Measurements from ENCODE around the gene RIMS1.
"Not testable (repeated sequence)": the region's sequence is repeated elsewhere in the genome, so short reads cannot be mapped to it uniquely, and the experiment has no call there.

RIMS1 gene

DNA sequence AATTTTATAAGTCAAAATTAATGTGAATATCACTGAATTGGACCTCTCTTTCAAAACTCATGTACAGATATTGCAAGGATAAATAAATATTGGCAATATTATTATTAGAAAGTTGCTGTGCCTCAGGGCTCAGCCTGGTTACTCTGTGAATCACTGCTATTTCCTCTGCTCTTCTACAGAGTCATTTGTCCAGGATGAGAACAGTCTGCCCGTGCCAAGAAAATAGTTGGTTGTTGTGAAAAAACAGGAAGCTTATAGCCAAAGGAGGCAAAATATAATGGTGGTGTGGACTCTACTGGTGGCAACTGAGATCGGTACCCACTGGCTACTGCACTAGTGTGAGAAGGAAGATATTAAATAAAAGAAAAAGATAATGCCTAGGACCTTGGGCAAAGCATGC, 93.6 kb downstream of the RIMS1 start:
- DNase-seq: no peak

DNA sequence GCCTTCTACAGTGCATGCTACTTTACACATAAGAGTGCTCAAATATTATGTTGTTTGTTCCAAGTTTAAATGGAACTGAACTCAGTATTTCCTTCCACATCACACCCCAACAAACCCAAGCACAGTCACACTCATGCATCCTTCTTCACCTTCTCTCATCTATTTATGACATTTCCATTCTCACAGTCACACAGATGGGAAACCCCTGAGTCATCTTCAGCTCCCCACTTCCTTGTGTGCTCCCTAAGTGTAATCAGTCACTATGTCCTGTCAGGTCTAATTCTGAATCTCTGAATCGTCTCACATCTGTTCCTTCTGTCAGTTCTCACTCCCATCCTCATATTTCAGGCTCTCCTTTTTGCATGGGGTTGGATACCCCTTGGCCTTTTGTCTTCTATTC, 96.0 kb downstream of the RIMS1 start:
- DNase-seq: no peak

DNA sequence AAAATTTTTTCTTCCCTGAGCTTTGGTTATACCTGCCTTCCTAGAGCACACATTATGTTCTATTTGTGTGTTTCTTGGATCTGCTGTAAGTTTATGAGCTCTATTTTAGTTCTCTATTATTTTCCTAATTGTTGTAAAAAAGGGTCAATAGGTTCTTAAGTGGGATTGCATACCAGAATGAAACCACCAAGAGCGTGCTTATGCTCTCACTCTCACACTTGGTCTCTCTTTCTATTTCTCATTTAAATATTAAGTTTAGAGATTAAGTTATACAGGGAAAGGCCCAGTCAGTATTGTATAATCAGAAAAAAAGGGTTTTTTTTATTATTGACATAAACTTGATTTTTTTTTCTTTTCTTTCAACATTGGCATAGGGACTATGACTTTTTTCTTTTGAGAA, 96.8 kb downstream of the RIMS1 start:
- no peak for DNase-seq

DNA sequence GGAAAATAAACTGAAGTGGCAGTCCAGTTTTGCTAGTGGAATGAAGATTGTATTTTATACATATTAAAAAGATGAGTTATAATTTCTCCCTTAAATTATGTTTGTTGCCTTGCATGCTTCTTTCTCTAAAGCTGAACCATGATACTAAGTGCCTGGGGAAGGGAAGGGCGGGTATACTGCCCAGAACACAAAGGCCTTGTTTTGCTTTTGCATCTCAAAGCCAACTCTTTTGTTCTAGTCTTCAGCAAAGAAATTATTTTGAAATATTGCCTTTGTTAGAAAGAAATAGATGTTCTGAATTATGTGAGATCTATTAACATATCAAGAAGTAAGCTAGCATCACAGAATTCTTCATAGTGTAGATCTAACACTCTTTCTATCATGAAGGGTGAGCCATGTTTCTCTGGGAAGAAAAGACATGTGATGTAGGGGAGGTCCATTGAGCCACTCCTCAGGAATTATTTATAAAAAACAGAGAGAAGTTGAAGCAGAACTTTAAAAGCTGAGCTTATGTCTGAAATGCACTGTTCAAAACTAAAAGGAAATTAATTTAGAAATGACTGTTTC, 108.4 kb downstream of the RIMS1 start:
- no peak for DNase-seq

DNA sequence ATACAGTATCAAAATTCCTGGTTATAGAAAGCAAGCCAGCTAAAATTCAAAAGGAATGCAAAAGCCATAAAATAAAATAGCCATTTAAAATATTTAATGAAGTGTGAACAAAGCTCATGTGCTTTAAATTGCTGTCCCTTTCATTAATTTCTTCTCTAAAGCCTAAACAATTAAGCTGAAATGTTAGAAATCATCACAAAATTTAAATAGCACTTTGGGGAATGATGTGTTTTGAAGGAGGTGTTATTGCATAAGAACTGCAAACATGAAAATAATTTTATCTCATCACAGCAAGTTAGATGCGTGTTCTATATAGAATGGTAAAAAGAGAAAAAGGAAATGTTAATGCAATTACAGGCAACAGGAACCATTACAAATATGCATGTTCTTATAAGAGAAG, 111.0 kb downstream of the RIMS1 start:
- no peak for DNase-seq

DNA sequence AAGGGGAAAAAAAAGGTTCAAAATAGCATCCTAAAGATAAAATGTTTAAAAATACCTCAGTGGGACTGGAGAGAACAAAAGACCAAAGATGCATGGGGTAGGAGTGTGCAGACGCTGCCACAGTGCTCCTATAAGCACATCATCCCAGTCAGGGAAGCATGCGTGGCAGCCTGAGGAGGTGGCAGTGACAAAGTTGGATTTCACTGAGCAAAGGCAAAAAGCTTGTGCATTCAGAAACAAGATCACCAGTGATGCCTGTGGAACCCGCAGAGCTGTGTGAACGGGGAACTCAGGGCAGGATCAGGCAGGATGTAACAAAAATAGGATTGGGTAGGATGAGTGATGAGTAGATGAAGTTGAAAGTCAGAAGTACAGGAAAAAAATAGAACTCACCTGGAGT, 116.1 kb downstream of the RIMS1 start:
- DNase-seq: no peak

DNA sequence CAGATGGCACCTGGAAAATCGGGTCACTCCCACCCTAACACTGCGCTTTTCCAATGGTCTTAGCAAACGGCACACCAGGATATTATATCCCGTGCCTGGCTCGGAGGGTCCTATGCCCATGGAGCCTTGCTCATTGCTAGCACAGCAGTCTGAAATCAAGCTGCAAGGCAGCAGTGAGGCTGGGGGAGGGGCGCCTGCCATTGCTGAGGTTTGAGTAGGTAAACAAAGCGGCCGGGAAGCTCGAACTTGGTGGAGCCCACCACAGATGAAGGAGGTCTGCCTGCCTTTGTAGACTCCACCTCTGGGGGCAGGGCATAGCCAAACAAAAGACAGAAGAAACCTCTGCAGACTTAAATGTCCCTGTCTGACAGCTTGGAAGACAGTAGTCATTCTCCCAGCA, 120.2 kb downstream of the RIMS1 start:
- DNase-seq: not testable (repeated sequence)

DNA sequence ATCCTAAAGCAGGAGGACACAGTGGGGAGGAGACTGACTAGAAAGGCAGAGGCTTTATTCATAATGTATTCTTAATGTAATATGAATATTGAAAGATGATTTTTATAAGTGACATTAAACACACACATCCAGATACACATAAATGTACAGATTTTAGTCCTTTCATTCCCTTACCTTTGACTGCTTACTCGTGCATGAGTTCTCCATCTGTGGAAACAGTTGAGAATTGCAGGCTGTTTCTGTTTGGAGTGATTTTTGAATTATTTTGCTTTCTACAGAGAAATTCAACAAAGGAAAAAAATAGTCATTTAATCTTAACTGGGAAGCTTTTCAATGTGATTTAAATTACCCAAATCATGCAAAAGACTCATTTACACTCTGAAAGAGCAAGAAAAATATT, 136.5 kb downstream of the RIMS1 start:
- no peak for DNase-seq

DNA sequence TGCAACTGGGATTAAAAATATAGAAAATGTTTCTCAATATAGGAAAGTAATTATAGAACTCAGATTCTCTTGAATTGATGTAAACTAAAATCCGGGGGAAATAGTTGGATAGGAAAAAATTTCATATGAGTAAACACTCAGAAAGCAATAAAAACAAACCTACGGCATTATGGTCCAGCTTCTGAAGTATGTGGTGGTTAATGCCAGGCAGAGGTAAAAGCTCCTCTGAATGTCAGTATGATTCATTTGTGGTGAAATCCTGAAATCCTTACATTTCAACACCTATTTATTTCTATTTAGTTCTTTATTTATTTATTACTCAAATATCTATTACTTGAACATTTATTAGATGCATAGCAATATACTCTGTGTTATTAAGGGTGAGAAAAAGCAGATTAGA, 145.1 kb downstream of the RIMS1 start:
- no peak for DNase-seq

DNA sequence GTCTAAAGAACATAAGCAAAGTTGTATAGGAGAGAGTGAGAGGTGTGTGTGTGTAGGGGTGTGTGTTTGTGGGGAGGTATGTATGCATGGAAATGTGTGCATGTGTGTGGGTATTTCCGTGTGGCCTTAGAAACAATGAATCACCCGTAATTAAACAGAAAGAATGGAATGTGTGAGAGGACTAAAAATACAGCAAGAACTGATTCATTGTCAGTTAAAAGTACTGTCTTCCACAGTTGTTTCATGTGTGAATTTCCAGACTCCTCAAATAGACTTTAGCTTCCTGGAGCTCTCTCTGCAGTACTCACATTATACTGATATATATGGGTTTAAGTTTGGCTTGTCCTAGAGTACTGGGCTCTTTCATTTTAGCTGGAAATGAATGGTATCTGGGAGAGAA, 145.7 kb downstream of the RIMS1 start:
- DNase-seq: no peak

DNA sequence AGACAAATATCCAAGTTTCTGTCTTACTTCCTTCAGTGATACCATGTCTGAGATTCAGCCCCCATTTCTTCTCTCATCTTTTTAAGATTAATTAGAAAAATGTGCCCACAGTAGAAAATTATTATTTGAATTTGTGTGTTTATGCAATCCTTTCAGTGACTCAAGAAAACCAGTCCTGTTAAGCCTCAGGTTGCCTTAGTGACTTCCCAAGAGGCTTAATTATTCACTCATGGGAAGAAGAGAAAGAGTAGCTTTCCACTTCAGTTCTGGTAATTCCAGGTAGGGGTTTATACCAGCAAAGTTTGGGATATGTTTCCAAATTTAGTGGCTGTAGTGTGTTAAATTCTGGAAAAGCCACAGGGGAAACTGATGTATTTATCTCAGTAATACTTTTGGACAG, 149.1 kb downstream of the RIMS1 start:
- no peak for DNase-seq

DNA sequence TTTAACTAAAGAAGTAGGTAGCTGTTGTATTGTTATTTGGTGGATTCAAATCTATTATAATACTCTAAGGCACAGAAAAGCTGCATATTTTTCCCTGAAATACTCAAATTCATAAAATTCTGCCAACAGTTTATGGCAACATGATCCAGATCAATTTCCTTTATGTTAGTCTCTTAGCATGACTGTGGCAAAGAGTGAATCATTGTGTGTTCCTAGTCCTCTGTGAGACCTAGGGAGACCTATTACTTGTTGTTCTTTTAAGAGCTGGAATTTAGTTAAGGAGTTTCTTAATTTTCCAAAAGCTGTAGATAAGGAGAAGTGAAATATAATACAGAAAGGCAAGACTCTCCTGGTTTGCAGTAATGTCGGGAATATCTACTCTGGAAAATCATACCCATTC, 149.6 kb downstream of the RIMS1 start:
- no peak for DNase-seq

DNA sequence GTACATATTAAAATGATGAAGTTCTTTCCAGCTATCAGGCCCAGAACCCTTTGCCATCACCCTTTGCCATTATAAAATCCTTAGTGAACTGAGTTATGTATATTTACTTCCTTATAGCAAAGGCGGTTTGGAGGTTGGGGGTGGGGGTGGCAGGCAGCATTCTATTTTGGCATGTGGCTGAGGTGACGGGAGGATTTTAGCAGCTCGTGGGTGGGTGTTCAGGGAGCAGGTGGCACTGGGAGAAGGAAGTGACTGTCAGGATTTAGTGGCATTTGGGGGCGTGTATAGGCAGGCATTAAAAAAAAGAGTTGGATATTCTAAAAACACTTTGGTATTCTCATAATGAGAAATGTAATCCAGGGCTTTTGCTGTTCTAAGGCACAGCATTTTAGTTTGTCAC, 150.7 kb downstream of the RIMS1 start:
- no peak for DNase-seq

DNA sequence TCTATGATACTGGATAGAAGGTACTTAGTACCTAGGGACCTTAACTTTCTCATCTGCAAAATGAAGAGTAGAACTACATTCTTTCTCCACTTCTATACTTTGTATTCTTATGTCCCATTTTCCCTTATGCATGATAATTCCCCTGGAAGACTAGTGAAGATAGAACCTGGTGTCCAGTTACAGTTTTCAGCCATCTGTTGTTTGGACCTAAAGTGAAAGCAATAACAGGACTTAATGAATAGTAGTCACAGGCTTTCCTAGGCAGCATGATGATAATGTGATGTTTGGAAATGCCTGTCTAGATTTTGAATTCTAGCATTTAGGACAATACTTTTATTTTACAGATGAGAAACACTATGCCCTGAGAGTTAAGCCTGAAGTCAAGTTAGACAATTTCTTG, 153.8 kb downstream of the RIMS1 start:
- no peak for DNase-seq

DNA sequence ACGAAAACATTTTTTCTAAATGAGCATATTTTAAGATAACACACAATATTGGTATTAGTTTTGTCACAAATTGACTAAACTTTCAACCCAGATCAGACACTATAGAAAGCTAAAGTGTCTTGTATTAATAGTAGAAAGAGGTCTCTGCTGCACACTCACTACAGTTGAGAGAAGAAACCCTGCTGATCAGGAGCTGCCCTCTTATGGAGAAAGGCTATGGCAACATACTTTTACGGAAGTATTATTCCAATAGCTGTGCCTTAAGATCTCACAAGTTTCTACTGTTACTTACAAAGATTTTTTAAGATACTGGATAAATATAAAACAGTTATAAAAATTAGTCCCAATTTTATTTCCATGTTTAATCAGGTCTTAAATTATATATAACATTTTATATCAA, 155.7 kb downstream of the RIMS1 start:
- DNase-seq: no peak

DNA sequence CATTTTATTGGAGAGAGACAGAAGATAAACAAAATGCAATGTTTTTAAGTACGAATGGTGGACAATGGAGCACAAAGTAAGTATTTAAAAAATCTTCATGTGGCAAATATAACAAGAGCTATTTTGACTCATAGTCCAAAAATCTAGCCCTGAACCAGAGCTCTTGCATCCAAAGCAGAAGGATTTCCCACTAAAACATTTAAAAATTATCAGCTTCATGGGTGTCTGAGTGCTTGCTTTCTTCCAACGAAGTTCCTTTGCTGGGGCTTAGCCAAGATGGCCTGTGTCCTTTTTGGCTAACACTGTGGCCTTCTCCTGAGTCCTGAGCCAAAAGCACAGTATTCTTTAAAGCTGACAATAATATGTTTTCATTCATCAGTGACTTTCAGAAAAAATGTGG, 161.7 kb downstream of the RIMS1 start:
- no peak for DNase-seq

DNA sequence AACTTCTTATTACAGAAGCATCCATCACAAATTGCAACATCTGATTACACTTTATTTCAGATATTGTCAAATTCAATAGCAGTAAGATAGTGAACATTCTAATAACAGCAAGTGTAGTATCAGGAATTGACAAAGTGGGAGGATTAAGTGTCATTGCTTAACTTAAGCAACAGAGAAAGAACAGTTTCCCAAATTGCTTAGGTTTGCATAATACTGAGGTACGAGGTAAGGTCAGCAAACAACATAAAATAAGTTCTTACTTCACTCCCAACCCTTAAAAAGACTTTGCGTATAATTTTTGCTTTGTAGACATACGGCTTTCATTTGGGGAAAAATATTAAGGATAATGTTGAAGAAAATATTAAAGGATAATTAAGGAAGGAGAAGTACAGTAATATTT, 163.0 kb downstream of the RIMS1 start:
- no peak for DNase-seq

DNA sequence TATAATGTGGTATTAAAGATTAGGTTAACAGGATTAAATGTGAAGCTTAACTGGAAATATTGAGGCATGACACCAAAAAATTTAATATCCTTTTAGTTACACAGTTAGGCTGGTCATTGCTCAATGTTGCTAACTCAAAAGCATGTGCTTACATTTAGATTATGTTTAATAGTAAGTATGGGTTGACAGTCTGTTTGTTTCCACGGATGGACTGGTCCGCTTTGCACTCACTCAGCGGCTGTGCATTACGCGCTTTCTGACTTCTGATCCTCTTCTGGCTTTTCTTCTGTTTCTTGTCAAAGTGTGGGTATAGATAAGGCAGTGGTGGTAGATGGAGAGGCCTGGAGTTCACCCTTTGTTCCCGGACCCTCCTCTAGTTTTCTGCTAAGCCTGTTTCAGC, 174.9 kb downstream of the RIMS1 start:
- no peak for DNase-seq

DNA sequence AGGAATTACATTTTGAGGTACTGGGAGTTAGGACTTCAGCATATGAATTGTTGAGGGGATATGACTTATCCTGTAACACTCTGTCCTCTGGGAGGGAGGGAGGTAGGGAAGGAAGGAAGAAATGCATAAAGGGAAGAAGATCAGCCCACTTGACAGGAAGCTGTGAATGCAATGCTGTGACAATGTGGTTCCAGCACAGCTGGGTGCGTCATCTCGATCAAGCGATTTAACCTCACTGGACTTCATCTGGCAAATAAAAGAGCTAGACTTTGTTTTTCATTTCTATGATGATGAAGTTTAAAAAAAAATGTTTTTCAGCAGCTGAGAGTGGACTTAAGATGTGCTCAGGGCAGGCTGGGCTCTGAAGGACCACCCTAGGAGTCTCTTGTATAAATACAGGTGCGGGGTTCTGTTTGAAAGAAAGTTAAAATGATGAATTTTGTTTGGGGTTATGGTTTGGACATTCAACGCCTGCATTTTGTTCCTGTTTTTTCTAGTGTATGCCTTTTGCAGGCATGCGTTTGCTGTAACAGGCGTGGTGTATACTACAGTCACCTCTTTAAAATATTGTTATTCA, 178.1 kb downstream of the RIMS1 start:
- DNase-seq: no peak

DNA sequence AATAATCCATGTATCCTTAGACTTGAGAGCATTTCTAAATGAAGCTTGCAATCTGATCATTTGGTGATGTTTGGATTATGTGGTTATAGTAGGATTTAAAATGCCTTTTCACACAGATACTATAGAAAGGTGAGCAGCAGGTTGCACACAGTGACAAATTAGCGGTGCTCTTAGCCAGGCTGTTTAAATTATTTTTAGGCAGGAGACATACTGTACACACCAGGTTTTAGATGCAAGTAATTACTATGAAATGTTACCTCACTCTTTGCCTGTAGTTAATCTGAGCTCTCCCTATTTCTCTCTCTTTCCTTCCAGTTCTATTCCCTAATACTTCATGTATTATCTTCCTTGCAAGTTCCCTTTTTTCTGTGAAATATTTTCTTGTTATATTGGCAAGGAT, 191.7 kb downstream of the RIMS1 start:
- DNase-seq: no peak

DNA sequence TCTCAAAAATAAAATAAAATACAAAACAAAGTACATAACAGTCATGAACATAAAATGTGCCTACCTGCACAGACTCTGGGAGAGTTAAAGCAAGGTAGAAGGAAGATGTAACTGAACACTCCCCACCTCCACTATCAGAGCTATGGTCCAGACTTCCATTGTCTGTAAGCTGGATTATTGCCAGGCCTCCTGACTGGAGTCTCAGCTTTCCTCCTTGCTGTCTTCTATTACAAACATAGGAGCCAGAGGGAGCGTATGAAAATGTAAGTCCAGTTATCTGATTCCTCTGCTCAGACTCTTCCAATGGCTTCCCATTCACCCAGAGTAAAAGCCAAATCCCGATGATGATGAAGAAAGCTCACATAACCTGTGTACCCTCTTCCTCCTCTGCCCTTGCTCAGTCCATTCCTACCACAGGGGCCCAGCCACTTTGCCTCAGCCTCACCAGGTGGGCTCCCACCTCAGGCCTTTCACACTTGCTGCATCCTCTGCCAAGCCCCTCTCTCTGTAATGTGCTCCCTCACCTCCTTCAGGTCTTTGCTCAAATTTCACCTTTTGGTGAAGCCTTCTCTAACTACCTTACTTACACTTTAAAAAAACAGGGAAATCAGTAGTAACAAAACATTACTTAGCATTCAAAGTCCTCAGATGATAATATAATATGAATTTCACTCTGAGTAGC, 194.1 kb downstream of the RIMS1 start:
- DNase-seq: no peak

DNA sequence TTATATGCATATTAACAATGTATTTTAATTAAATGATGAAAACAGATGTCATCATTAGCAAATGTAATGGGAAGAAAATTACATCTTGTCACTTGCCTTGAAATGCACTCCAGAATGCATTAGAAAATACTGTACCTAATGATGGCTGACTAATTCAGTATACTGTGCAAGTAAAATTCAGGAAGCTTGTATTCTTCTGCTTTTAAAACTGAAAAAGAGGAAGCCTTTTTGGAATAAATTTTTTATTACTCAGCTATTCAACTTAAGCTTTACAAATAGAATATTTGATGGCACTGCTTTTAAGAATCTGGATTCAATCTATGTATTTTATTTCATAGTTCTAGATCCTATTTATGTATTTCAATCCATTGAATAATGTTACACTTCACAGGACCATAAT, 195.5 kb downstream of the RIMS1 start:
- DNase-seq: no peak

DNA sequence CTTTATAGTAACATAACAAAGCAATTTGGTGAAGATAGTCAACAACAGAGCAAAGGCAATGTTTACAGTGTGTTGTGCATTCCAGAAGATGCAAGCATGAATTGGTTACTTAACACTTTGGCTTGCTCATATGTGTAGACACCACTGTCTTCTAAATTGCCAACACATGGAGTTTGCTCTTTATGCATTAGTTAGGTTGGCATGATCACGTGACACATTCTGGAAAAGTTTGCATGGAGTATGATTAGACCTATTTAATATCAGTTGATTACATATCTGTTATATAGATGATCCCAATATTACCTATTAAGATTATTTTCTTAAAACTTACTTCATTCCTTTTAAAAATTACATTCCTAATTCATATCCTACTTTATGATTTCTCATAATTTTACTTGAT, 197.6 kb downstream of the RIMS1 start:
- no peak for DNase-seq

DNA sequence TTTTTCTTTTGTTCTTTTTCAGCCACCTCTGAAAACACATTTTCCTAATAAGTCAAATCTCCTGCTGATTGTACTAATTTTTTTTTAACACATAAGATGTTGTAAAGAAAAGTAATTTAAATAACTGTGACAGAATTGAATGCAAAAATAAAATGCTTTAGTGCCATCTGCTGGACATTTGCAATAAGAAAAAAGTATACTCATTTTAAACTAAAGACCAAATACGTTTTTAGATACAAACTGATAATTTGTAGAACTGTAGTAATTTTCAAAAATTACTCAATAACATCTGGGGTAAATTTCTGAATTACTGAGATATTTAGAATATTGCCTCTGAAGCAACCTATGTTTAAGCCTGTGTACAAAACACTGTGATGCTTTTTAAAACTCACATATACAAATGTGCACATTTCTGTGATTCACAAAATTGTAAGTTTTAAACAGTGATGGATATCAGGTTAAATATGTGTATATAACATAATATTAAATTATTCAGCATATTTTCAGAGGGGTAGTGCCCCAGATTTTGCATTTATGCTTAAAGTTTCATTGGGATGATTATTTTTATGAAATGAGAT, 198.7 kb downstream of the RIMS1 start:
- peak in 1 of 2 experiments; percentile 28 for DNase-seq

DNA sequence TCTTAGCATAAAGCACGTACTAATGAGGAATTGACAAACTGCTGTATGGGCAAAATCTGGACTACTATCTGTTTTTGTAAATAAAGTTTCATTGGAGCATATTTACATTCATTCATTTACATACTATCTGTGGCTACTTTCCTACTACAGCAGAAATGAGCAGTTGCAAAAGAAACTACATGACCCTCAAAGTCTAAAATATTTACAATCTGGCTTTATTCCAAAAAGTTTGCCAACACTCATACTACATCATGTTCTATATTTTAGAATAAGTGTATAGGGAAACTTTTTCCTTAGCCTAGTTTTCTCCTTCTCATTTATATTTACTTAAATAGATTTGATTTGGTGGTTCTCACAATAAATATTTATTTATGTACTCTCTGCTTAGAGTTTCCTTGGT, 208.2 kb downstream of the RIMS1 start:
- no peak for DNase-seq

Measured in NCI-H526 (cell line).